Sigmoid colon (tissue), 4 donors: Measurements from ENCODE around the gene PEX10.

Experiments
- EP300 ChIP-seq, 4 donors: sonication (generic); formaldehyde crosslinking; IDR thresholded peaks; one replicate each; pipeline ENCODE4 v1.6.1; 2017; ENCODE audit warnings: antibody characterized with exemption in 4 of 4
- POLR2AphosphoS5 ChIP-seq, 4 donors: sonication (generic); formaldehyde crosslinking; IDR thresholded peaks; one replicate each; pipeline ENCODE4 v1.6.1; 2017; ENCODE audit warnings: antibody characterized with exemption in 4 of 4
- TF ChIP-seq, protein P1 (sequence below), 4 experiments: fragments of 450-650 bp in 3 of 4; fragments of 200-600 bp in 1 of 4; IDR thresholded peaks; one replicate each; pipeline ENCODE4 v1.5.1; 2016 to 2019; ENCODE audit warnings: antibody characterized with exemption in 4 of 4, mild to moderate bottlenecking in 3 of 4, moderate library complexity in 2 of 4

DNA sequence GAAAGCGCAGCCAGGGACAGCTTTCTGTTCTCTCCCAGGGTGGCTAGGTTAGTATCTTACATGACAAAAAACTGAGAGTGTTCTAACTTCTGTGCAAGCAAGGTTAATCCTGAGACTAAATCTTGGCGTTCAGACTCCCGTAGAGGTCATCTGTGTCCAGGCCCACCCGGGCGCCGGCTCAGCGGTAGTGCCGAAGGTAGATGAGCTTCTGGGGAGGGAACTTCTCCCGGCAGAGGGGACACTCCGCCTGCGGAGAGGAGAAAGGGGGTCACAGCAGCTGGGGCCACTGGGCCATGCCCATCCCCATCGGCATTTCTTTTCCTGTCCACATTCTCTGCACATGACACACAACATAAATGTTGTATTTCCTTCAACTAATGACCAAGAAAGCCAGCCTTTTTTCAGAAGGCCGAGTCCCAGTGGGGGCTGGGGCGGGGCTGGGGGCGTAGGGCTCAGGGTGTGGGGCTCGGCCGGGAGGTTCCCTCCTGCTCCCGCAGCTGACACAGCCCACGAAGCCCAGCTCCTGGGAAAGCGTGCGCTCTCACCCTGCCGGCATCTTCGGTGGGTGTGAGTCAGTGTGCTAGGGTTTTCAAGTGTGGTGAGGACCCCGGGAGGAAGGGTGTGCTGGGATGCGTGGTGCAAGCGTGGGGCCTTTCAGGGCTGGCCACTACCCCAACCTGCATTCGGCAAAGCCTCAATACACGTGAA lies 6.6 kb downstream of the PEX10 start:
- TF ChIP-seq, protein P1, sequence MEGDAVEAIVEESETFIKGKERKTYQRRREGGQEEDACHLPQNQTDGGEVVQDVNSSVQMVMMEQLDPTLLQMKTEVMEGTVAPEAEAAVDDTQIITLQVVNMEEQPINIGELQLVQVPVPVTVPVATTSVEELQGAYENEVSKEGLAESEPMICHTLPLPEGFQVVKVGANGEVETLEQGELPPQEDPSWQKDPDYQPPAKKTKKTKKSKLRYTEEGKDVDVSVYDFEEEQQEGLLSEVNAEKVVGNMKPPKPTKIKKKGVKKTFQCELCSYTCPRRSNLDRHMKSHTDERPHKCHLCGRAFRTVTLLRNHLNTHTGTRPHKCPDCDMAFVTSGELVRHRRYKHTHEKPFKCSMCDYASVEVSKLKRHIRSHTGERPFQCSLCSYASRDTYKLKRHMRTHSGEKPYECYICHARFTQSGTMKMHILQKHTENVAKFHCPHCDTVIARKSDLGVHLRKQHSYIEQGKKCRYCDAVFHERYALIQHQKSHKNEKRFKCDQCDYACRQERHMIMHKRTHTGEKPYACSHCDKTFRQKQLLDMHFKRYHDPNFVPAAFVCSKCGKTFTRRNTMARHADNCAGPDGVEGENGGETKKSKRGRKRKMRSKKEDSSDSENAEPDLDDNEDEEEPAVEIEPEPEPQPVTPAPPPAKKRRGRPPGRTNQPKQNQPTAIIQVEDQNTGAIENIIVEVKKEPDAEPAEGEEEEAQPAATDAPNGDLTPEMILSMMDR (IDR thresholded peaks at IDR 0.05): no peak
- TF ChIP-seq EP300 (IDR thresholded peaks at IDR 0.05): no peak
- no peak for TF ChIP-seq POLR2AphosphoS5 (IDR thresholded peaks at IDR 0.05)
